Stimulated activated CD8-positive, alpha-beta memory T cell treated with anti-CD3 and anti-CD28 coated beads, Interleukin-2, amount 100 ng/mL, for 48 hours (primary cell): ENCODE measurements around the gene OVCH1.
"Not testable (repeated sequence)": the region's sequence is repeated elsewhere in the genome, so short reads cannot be mapped to it uniquely, and the experiment has no call there.

Experiments
- DNase-seq, 2 donors: peaks; one replicate each; pipeline ENCODE4 v3.0.0-alpha.2; 2020; ENCODE audit warnings: low read depth in 2 of 2

Gene OVCH1

DNA sequence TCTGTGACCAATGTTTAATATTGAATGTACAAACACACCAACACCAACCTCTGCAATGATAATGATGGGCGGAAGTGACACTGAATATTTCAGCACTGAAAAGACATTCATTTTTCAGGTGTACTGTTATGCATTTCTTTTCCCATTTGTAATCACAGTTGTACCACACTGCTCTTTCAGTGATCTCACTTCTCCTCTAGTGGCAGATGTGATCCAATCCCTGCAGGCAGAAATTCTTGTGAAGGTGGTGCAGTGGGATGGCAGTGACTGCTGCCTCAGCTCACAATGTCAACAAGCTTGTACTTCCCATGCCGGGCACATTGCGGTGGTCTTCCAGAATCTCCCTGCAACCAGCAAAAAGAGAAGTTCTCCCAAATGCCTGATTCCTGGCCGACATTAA, 93.5 kb downstream of the OVCH1 start:
- no peak for DNase-seq

DNA sequence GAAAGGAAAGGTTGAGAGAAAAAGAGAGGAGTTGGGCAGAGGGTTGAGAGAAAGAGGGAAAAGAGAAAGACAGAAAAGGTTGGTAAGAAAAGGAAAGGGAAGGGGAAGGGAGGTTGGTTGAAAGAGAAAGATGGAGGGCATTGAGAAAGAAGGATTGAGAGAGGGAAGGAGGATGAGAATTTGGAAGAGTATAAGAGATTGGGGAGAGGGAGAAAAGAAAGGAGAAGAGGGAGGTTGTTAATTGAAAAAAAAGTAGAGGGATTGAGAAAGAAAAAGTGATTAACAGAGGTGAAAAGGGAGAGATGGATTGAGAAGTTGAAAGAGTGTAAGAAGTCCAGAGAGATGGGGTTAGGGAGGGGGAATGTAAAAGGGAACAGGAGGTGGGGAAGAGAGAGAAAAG, 95.0 kb downstream of the OVCH1 start:
- no peak for DNase-seq

DNA sequence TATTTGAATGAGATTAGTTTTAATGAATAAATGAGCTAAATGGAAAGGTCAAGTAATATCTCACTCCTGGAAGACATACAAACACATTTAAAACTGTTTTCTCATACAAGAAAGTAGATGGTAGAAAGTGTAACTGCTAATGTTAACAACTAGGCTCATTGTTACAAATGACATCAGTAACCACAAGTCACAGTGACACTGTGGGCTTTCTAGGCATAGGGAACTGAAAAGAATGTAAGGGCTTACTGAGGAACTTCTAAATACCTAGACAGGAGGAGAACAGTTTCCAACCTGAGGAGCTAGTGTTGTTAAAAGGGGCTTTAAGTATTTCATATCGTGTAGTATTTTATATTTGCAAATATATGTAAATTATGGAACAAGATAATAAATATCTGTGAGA, 99.0 kb downstream of the OVCH1 start:
- no peak for DNase-seq

DNA sequence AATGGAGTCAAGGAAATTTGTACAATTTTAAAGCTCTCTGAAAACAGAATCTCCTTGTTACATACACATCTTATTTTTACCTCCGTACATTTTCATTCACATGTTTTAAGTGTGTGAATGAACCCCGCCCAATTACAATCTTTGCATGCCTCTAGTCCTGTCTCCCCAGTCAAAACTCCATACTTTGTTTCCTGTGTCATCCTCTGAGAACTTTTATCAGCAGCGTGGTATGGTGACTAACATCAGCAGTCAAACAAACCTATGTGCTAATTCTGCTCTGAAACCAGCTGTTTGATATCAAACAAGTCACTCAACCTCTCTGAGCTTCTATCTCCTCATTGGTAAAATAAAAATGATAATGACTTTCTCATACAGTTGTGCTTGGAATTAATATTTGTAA, 100.7 kb downstream of the OVCH1 start:
- DNase-seq: no peak

DNA sequence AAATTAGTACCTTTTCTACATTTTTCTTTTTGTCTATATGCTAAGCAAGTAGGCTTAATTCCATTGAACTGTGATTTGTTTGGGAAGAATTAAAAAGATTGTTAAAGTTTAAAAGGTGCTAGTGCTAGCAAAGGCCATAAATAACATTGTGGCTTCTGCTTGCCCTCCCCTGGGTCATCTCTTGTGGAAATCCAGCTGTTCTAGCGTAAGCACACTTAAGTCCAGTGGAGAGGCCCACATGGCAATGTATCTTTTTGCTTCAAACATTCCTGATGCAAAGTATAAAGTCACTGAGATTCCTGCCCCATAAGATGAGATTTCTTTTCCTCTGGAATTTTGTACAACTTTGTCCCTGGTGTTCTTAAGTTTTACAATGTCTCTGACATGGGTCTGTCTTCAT, 102.1 kb downstream of the OVCH1 start:
- DNase-seq: no peak

DNA sequence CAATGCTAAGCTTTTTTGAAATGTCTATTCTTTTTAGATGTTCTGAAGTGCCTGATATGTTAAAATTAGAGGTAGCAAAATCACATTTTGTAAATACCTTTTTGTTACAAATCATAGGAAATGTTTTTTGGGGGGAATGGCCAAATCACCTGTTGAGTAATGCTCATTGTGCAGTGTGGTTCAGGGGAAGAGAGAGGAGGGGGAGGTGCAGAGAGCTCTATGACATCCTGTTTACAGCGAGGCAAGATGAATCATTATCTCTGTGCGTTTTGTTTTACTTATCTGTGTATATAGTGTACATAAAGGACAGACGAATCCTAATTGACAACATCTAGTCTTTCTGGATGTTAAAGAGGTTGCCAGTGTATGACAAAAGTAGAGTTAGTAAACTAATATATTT, 107.1 kb downstream of the OVCH1 start:
- DNase-seq: not testable (repeated sequence)

DNA sequence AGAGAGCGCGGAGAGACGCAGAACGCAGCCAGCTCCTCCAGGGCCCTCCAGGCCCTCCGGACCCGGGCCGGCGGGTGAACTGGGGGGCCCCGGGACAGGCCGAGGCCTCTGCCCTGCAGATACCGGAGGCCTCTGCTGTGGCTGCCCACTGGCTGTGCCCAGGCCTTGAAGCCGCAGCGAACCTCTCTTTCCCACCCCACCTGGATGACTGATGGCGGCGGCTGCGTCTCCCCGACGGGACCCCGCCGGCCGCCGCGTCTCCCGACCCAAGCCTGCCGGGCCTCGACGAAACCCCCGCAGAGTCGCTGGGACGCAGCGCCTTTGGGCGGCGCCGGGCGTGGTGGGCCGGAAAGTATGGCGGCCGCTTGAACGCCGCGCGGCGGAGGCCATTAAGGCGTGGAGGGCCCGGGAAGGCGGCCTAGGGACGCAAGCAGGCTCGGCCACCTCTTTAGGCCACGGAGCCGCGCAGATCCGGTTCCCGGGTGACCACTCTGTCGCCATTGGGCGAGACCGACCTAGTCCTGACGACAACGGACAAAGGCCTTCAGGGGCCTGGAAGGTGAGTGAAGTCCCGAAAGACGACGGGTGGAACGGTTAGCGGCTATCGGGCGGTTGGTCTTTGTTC, 108.1 kb downstream of the OVCH1 start:
- DNase-seq: no peak

DNA sequence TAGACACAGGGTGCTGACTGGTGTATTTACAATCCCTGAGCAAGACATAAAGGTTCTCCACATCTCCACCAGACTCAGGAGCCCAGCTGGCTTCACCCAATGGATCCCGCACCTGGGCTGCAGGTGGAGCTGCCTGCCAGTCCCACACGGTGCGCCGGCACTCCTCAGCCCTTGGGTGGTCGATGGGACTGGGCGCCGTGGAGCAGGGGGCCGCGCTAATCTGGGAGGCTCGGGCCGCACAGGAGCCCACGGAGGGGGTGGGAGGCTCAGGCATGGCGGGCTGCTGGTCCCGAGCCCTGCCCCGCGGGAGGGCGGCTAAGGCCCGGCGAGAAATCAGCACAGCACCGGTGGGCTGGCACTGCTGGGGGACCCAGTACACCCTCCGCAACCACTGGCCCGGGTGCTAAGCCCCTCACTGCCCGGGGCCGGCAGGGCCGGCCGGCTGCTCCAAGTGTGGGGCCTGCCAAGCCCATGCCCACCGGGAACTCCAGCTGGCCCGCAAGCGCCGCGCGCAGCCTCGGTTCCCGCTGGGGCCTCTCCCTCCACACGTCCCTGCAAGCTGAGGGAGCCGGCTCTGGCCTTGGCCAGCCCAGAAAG, 111.3 kb downstream of the OVCH1 start:
- DNase-seq: not testable (repeated sequence)

DNA sequence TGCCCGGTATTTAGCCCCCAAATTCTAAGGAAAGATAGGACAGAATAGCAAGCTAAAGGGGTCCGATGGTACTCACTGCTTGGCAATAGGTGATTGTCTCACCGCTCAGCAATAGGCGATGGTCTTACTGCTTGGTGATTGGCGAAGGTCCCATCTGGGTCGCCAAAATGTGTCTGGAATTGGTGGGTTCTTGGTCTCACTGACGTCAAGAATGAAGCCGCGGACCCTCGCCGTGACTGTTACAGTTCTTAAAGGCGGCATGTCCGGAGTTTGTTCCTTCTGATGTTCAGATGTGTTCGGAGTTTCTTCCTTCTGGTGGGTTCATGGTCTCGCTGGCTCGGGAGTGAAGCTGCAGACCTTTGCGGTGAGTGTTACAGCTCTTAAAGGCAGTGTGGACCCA, 112.3 kb downstream of the OVCH1 start:
- not testable (repeated sequence) for DNase-seq

DNA sequence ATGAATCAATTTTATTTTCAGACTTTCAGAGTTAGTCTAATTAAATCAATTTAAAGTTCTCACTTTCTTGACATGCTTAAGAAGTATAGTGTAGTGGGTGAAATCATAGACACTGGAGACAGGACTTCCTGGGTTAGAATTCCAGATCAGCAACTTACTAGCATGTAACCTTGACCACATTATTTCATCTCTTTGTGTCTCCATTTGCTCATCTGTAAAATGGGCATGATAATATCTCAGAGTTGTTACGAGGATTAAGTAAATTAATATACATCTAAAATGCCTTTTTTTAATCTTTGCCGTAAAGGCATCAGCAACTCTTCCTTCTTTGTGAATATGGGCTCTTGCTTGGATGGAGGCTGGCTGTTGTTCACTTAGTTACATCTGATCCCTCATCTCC, 115.2 kb downstream of the OVCH1 start:
- DNase-seq: no peak

DNA sequence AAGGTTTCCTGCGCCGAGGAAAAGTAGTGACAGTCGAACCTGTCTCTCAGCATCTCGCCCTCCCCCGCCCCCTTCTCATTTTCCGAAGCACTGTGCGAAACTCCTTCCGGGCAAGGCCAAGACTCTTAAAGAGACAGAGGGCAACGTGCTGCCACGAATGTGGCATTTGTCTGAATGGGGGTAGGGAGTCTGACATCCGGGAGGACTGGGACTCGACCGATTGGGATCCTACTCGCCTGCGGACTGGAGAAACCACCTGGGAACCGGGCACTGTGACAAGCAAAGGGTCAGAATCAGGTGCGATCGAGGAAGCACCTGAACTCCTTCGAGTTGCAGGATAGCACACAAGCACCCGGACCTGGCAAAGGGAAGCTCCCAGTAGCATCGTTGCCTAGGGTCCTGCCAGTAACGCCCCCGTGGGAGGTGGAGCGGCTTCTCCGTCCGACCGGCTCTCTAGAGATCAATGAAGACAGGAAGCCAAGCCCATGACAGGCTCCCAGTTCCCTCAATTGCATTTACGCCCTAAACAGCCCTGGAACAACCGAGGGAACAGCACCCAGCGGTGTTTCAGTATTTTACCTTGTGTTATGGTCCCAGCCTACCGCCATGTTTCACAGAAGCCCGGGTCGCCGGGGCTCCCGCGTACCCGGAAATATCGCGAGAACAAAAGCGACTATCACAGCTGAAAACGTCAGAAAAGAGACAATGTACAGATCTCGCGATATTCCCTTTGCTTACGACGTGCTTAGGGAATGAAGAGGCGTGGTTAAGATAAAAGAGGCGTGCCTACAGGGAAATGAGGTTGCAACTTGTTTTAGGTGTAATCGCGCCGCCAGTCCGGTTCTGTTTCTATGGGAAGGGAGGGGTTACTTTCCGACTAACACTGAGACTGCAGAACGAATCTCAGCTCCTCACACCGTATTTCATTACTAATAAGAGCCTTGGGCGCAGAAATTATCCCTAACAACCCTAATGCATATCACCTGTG, 116.7 kb downstream of the OVCH1 start, which contains the start of gene ERGIC2:
Gene ERGIC2 (minus strand): TSS at position 637 of the 988 bp plus-strand sequence. CDS start 9,539 bp downstream, outside the sequence.
- DNase-seq: peak; percentile 68 to 77
